WTC11 (cell line): ENCODE measurements around the gene ASTN1.

Source experiments
- CREM ChIP-seq: sonication (generic); formaldehyde crosslinking; IDR thresholded peaks from 2 replicates; pipeline ENCODE4 v1.8.1; 2022; ENCODE audit warnings: mild to moderate bottlenecking, missing genetic modification reagents, moderate library complexity
- CTCF ChIP-seq: fragments of 200-600 bp; IDR thresholded peaks from 2 replicates; pipeline ENCODE4 v1.8.0; 2022; ENCODE audit warnings: antibody characterized with exemption
- RELA ChIP-seq: sonication (generic); formaldehyde crosslinking; IDR thresholded peaks from 2 replicates; pipeline ENCODE4 v1.8.1; 2022; ENCODE audit warnings: missing genetic modification reagents, mild to moderate bottlenecking, borderline replicate concordance
- SP1 ChIP-seq: sonication (generic); formaldehyde crosslinking; conservative IDR thresholded peaks from 2 replicates; pipeline ENCODE4 v1.8.1; 2022; ENCODE audit warnings: missing genetic modification reagents
- ZNF138 ChIP-seq: sonication (generic); formaldehyde crosslinking; conservative IDR thresholded peaks from 2 replicates; pipeline ENCODE4 v1.8.1; 2022; ENCODE audit warnings: mild to moderate bottlenecking, moderate library complexity, missing genetic modification reagents
- ZNF232 ChIP-seq: sonication (generic); formaldehyde crosslinking; IDR thresholded peaks from 2 replicates; pipeline ENCODE4 v1.8.0; 2022; ENCODE audit warnings: mild to moderate bottlenecking, missing genetic modification reagents

DNA sequence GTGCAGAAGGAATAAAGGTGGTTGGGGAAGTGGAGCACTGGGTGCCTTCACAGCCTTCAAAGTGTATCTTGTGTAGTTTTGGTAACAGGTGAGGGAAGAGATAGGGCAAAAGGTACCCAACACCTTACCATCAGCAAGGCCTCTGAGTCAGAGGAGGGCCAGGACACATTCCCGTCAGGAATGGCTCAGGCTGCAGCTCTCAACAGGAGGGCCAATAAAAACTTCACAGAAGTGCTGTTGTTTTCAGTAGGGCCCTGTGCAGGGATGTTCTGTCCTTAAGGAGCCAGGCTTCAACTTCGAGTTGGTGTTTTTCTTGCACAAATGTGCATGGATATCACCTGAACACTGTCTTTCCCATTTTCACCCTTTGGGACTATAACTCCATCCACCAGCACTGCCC is 333.4 kb downstream of the ASTN1 start:
- no peak for TF ChIP-seq RELA (CRISPR knock-in tag)
- TF ChIP-seq ZNF138 (CRISPR knock-in tag), result no peak
- no peak for TF ChIP-seq CTCF
- TF ChIP-seq SP1 (CRISPR knock-in tag), result no peak
- TF ChIP-seq ZNF232 (CRISPR knock-in tag), result no peak
- no peak for TF ChIP-seq CREM (CRISPR knock-in tag)
